ENCODE data around the gene SLC11A2.

SLC11A2 gene

DNA sequence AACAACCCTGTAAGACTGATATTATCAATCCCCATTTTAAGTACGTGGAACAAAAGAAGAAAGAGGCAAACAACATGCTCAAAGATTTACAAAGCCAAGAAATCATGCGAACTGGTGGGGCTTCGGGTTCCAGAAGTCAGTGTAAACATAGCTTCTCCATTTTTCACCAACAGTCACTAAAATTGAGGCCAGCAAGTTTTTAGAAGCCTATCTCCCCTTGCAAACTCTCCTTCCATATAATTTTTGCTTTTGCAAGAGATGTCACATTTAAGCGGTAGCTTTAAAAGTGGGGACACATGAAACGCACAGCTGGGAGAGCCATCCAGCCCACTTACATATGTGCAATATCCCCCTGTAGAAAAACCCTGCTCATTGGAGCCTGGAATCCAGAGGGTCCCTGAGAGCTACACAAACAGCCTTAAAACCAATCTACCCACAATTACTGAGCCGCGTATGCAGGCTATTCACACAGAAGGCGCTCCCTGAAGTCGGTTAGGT lies 797 bp downstream of the SLC11A2 start:
- Histone ChIP-seq H3K27ac (ENCODE audit: low read depth, low read length) (0 out of 2 replicates have a peak overlapping the region, but pooled peaks have one; percentile 12), H3K27me3 (ENCODE audit: control insufficient read depth, low read length) (peaks cover 5% of the 10 kb centered on the region; the same call in 1 of the 2 replicates), H4K20me1 (ENCODE audit: control insufficient read depth, insufficient read depth, low read depth, low read length) (no peaks in the 10 kb centered on the region), H3K9me2 (replicated peaks; ENCODE audit: control insufficient read depth, low read length) (no peaks in the 10 kb centered on the region), H3K36me3 (ENCODE audit: control insufficient read depth, low read length) (no peaks in the 10 kb centered on the region), H3K4me2 (ENCODE audit: low read length) (peak overlapping the region; percentile 87), H3K79me2 (ENCODE audit: control insufficient read depth, low read length) (peaks cover 57% of the 10 kb centered on the region), H3K4me3 (ENCODE audit: low read length) (peak overlapping the region; percentile 87), H3K4me1 (ENCODE audit: control insufficient read depth, low read length) (peaks cover 28% of the 10 kb centered on the region), H3F3A (ENCODE audit: control insufficient read depth, insufficient read depth) (peaks cover 5% of the 10 kb centered on the region), H3K9me3 (ENCODE audit: control insufficient read depth, insufficient read depth, low read length) (no peaks in the 10 kb centered on the region)
- TF ChIP-seq CTCF (IDR thresholded peaks at IDR 0.05; ENCODE audit: low read depth, low read length, poor library complexity, severe bottlenecking) (no peak), EZH2phosphoT487 (IDR thresholded peaks at IDR 0.05; ENCODE audit: borderline replicate concordance, low read length) (no peak)

DNA sequence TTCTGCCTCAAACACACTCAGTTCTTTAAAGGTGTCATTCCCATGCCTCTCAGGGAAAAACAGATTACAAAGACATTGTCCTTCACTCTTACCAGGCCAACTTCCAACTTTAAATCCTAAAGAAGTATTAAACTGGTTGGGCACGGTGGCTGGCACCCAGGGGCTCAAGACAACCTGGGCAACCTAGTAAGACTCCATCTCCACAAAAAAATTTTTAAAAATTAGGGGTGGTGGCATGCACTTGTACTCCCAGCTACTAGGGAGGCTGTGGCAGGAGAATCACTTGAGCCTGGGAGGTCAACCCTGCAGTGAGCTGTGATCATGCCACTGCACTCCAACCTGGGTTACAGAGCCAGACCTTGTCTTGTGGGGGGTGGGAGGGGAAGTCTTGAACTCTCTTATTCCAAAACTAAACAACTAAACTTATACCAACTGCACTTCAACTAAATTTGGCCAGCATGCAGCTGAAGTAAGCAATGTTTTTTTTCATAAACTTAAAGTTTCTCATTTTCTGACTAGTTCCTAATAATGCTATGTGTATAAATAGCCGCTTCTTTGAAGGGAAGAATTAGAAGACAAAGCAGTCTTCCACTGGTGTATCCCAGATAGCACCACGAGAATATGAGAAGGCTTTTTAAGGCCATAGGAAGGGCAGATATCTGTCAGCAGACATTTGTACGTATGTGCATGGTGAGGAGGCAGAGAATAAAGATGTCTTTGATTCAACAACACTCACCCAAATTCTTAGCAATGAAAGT lies 2.4 kb downstream of the SLC11A2 start:
- Histone ChIP-seq H3K4me1 (ENCODE audit: control insufficient read depth, low read length) (peaks cover 24% of the 10 kb centered on the region), H3F3A (ENCODE audit: control insufficient read depth, insufficient read depth) (peaks cover 5% of the 10 kb centered on the region), H3K79me2 (ENCODE audit: control insufficient read depth, low read length) (peaks cover 72% of the 10 kb centered on the region), H3K4me2 (ENCODE audit: low read length) (peak overlapping the region; percentile 87), H3K27me3 (ENCODE audit: control insufficient read depth, low read length) (peaks cover 5% of the 10 kb centered on the region; the same call in 1 of the 2 replicates), H4K20me1 (ENCODE audit: control insufficient read depth, insufficient read depth, low read depth, low read length) (no peaks in the 10 kb centered on the region), H3K9me3 (ENCODE audit: control insufficient read depth, insufficient read depth, low read length) (no peaks in the 10 kb centered on the region), H3K9me2 (replicated peaks; ENCODE audit: control insufficient read depth, low read length) (no peaks in the 10 kb centered on the region), H3K36me3 (ENCODE audit: control insufficient read depth, low read length) (no peaks in the 10 kb centered on the region), H3K4me3 (ENCODE audit: low read length) (no peak overlapping the region; the same call in 1 of the 2 replicates), H3K27ac (ENCODE audit: low read depth, low read length) (no peak overlapping the region)
- TF ChIP-seq CTCF (IDR thresholded peaks at IDR 0.05; ENCODE audit: low read depth, low read length, poor library complexity, severe bottlenecking) (no peak), EZH2phosphoT487 (IDR thresholded peaks at IDR 0.05; ENCODE audit: borderline replicate concordance, low read length) (no peak)

DNA sequence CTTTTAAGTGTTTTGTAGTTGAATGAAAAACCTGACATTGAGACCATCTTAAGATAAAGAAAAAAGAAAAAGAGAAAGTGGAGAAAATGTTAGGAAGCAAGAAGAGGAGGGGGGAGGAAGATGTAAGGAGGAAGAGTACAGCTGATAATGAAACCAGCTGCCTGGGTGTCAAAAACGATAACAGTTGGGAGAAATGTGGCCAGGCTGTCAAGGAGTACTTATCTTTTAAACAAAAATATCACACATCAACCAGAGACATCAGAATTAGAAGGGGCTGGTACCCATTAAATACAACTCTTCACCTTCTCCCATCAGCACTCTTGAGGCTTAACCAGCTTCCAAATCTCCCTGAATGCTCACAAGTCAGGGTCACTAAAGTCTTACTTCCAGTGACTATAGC lies 4.5 kb downstream of the SLC11A2 start:
- peaks cover 94% of the 10 kb centered on the region for H3K79me2 ChIP-seq (ENCODE audit: control insufficient read depth, low read length)
- no peak overlapping the region for H3K4me2 ChIP-seq (ENCODE audit: low read length)

More for the DNA sequence above, 4.5 kb downstream of the SLC11A2 start:
- Histone ChIP-seq H4K20me1 (ENCODE audit: control insufficient read depth, insufficient read depth, low read depth, low read length) (no peaks in the 10 kb centered on the region), H3K27me3 (ENCODE audit: control insufficient read depth, low read length) (no peaks in the 10 kb centered on the region), H3K9me2 (replicated peaks; ENCODE audit: control insufficient read depth, low read length) (no peaks in the 10 kb centered on the region), H3K9me3 (ENCODE audit: control insufficient read depth, insufficient read depth, low read length) (no peaks in the 10 kb centered on the region), H3K27ac (ENCODE audit: low read depth, low read length) (no peak overlapping the region), H3K4me1 (ENCODE audit: control insufficient read depth, low read length) (peaks cover 19% of the 10 kb centered on the region), H3K36me3 (ENCODE audit: control insufficient read depth, low read length) (no peaks in the 10 kb centered on the region), H3F3A (ENCODE audit: control insufficient read depth, insufficient read depth) (no peaks in the 10 kb centered on the region), H3K4me3 (ENCODE audit: low read length) (no peak overlapping the region)
- TF ChIP-seq CTCF (IDR thresholded peaks at IDR 0.05; ENCODE audit: low read depth, low read length, poor library complexity, severe bottlenecking) (no peak), EZH2phosphoT487 (IDR thresholded peaks at IDR 0.05; ENCODE audit: borderline replicate concordance, low read length) (no peak)
